HEK293 (cell line): ENCODE data around the gene ZNF771.

Experiments used
- OVOL3 ChIP-seq: fragments of 450-650 bp; formaldehyde crosslinking; IDR thresholded peaks from 2 replicates; pipeline ENCODE4 v1.5.1; 2016; ENCODE audit warnings: missing biosample characterization, missing genetic modification characterization
- ZIC2 ChIP-seq: fragments of 450-650 bp; formaldehyde crosslinking; IDR thresholded peaks from 2 replicates; pipeline ENCODE4 v1.5.1; 2016; ENCODE audit warnings: missing biosample characterization, missing genetic modification characterization

DNA sequence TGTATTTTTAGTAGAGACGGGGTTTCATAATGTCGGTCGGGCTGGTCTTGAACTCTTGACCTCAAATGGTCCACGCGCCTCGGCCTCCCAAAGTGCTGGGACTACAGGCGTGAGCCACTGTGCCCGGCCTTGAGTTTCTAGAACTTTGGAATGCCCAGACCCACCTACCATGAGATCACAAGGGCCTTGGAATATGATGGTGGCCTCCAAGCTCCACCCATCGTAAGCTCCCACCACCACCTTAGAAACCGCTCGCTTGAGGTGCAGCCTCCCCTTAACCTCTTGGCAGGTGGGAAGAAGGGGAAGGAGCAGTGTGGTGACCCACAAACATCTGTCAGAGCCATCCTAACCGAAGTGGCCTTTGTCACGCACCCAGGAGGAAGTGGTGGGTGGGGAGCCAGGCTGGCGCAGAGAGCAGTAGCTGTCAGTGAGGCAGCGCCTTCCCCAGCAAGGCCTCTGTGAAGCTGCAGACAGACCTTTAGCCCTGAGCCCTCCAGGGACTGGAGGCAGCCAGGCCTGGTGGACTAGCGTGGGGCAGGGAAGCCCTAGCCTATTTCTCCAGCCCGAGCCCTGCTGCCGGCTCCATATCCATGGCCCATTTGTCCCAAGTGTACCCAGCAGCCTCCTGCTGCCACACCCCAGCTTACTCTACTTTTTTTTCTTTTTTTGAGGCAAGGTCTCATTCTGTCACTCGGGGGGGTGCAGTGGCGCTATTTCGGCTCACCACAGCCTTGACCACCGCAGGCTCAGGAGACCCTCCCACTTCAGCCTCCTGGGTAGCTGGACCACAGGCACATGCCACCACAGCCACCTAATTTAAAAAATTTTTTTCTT is 51.4 kb downstream of the ZNF771 start:
- TF ChIP-seq OVOL3 (no peak), ZIC2 (tag by site-specific recombination) (no peak)
